GM20000 (cell line): ENCODE data around the gene ZDHHC8.

Experiments used
- DNase-seq: peaks from one replicate; pipeline ENCODE4 v3.0.0; 2012; ENCODE audit warnings: low spot score
- CTCF ChIP-seq: IDR thresholded peaks from 2 replicates; pipeline ENCODE4 v1.5.1; 2012; ENCODE audit warnings: mild to moderate bottlenecking, control low read depth; ENCODE audit errors: extremely low read depth, missing control alignments

Gene ZDHHC8

GRCh38 chr22:20136603-20136873 lies 4.9 kb downstream of the ZDHHC8 start:
- no peak for TF ChIP-seq CTCF
- DNase-seq, result no peak

GRCh38 chr22:20137113-20137512 lies 5.5 kb downstream of the ZDHHC8 start:
- no peak for TF ChIP-seq CTCF
- no peak for DNase-seq

- DNase-seq, result no peak
- no peak for TF ChIP-seq CTCF
Observed at GRCh38 chr22:20137671-20138416, 6.2 kb downstream of the ZDHHC8 start.

GRCh38 chr22:20138417-20138738 lies 6.8 kb downstream of the ZDHHC8 start:
- no peak for DNase-seq
- no peak for TF ChIP-seq CTCF

GRCh38 chr22:20138868-20139267 lies 7.3 kb downstream of the ZDHHC8 start:
- no peak for DNase-seq
- TF ChIP-seq CTCF, result no peak

- DNase-seq, result no peak
- TF ChIP-seq CTCF, result no peak
Observed at GRCh38 chr22:20139391-20140106, 7.9 kb downstream of the ZDHHC8 start.

GRCh38 chr22:20140107-20140445 lies 8.5 kb downstream of the ZDHHC8 start:
- no peak for TF ChIP-seq CTCF
- DNase-seq, result no peak
